AG09319 (cell line): ENCODE data around the gene WIPF2.

Source experiments
- DNase-seq: peaks from one replicate; pipeline ENCODE4 v3.0.0-alpha.2; 2010; ENCODE audit warnings: low read depth; ENCODE audit errors: extremely low read depth
- CTCF ChIP-seq: IDR thresholded peaks from 2 replicates; pipeline ENCODE4 v1.5.1; 2011; ENCODE audit warnings: low read depth, mild to moderate bottlenecking, inconsistent platforms, low read length, moderate library complexity

Gene WIPF2

GRCh38 chr17:40243761-40244160, 24.7 kb downstream of the WIPF2 start:
- DNase-seq, result no peak
- TF ChIP-seq CTCF, result no peak

GRCh38 chr17:40244255-40244654, 25.2 kb downstream of the WIPF2 start:
- no peak for DNase-seq
- TF ChIP-seq CTCF, result no peak

GRCh38 chr17:40247926-40248495, 28.9 kb downstream of the WIPF2 start:
- no peak for DNase-seq
- TF ChIP-seq CTCF, result no peak

- DNase-seq, result no peak
- TF ChIP-seq CTCF, result no peak
Measured at GRCh38 chr17:40248507-40248906, 29.4 kb downstream of the WIPF2 start.

- peak; percentile 44 for DNase-seq
- TF ChIP-seq CTCF, result no peak
Measured at GRCh38 chr17:40251576-40251975, 32.5 kb downstream of the WIPF2 start.

GRCh38 chr17:40253565-40253964, 34.5 kb downstream of the WIPF2 start:
- no peak for DNase-seq
- TF ChIP-seq CTCF, result no peak

GRCh38 chr17:40259505-40259904, 40.4 kb downstream of the WIPF2 start:
- no peak for DNase-seq
- TF ChIP-seq CTCF, result no peak
